Common myeloid progenitor, CD34-positive (primary cell): ENCODE results near the gene PTPRG.

ENCODE experiments used
- CTCF ChIA-PET: fragments of 350-600 bp; sonication (Branson Sonifier 250); formaldehyde crosslinking; loops from one replicate; lab custom pipeline; 2021; ENCODE audit warnings: antibody characterized with exemption; lab: Charles Lee
- POLR2A ChIA-PET: fragments of 350-600 bp; sonication (Branson Sonifier 250); formaldehyde crosslinking; loops from one replicate; lab custom pipeline; 2021; ENCODE audit warnings: antibody characterized with exemption; lab: Charles Lee
- DNase-seq, 3 donors: peaks; one replicate each; pipeline versions ENCODE4 v3.0.0 to v3.0.0-alpha.2; 2013
- H3K27ac ChIP-seq, 2 experiments: 1 replicate in 1 of 2; 2 replicates in 1 of 2; pipeline ENCODE4 v1.7.0; 2013; ENCODE audit warnings: inconsistent platforms in 2 of 2, low read length in 2 of 2, mild to moderate bottlenecking in 2 of 2, low read depth in 1 of 2, moderate library complexity in 1 of 2; ENCODE audit not compliant: severe bottlenecking in 2 of 2, insufficient read depth in 1 of 2, poor library complexity in 1 of 2
- H3K27me3 ChIP-seq, 5 experiments: replicated peaks in 2 of 5; 1 replicate in 3 of 5; 2 replicates in 2 of 5; pipeline versions ENCODE4 v1.6.1 to v1.7.0; 2013; ENCODE audit warnings: low read length in 4 of 5, mild to moderate bottlenecking in 2 of 5, moderate library complexity in 2 of 5, inconsistent platforms in 1 of 5; ENCODE audit not compliant: insufficient read depth in 5 of 5, control insufficient read depth in 4 of 5
- H3K36me3 ChIP-seq, 4 experiments: 1 replicate in 2 of 4; 2 replicates in 2 of 4; pipeline versions ENCODE4 v1.6.1 to v1.7.0; 2013; ENCODE audit warnings: low read length in 3 of 4, control low read depth in 1 of 4, mild to moderate bottlenecking in 1 of 4; ENCODE audit not compliant: control insufficient read depth in 4 of 4, insufficient read depth in 4 of 4
- H3K4me1 ChIP-seq, 4 experiments: 1 replicate in 3 of 4; 2 replicates in 1 of 4; pipeline versions ENCODE4 v1.6.1 to v1.7.1; 2013; ENCODE audit warnings: low read length in 3 of 4, mild to moderate bottlenecking in 3 of 4, control low read depth in 1 of 4, inconsistent platforms in 1 of 4, moderate library complexity in 1 of 4; ENCODE audit not compliant: control insufficient read depth in 4 of 4, insufficient read depth in 4 of 4; ENCODE audit errors: control extremely low read depth in 1 of 4
- H3K4me3 ChIP-seq, 7 experiments: 1 replicate in 4 of 7; 2 replicates in 3 of 7; pipeline versions ENCODE4 v1.5.1 to v1.7.0; 2013; ENCODE audit warnings: mild to moderate bottlenecking in 7 of 7, low read length in 6 of 7, moderate library complexity in 6 of 7, inconsistent platforms in 2 of 7, low read depth in 2 of 7, control low read depth in 1 of 7; ENCODE audit not compliant: insufficient read depth in 4 of 7, control insufficient read depth in 1 of 7; ENCODE audit errors: extremely low read depth in 1 of 7
- H3K9me3 ChIP-seq, 5 experiments: 1 replicate in 4 of 5; 2 replicates in 1 of 5; pipeline versions ENCODE4 v1.6.1 to v1.7.1; 2013; ENCODE audit warnings: low read length in 4 of 5, mild to moderate bottlenecking in 2 of 5, inconsistent platforms in 1 of 5, low read depth in 1 of 5, moderate library complexity in 1 of 5; ENCODE audit not compliant: control insufficient read depth in 4 of 5, insufficient read depth in 2 of 5; ENCODE audit errors: control extremely low read depth in 1 of 5
- WGBS: methylation state at CpG from one replicate; pipeline ENCODE4 v1.1.5; 2013; ENCODE audit not compliant: insufficient coverage; 5-methylcytosine and 5-hydroxymethylcytosine counted together

PTPRG gene

DNA sequence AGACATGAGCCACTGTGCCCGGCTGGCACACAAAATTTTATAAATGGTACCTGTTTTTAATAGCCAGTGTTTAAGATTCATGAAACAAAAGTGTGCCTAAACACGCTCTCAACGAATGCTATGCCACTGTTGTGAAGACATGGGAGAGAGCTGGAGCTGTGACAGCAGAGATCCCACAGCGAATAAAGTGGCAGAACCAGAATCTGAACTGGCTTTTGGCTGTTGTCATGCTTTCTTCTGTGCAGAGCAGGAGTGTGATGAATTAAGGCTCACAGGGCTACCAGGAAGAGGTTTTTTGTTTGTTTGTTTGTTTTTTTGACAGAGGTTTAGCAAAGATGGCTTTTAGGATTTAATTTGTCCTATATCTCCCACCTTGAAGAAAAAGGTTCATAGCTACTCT is 14.5 kb downstream of the PTPRG start:
- 94% methylated on average over 4 of the region's 4 CpGs for WGBS
- ChIA-PET CTCF (no interaction called here), POLR2A (no interaction called here)
- H3K9me3 ChIP-seq: peaks cover 0 to 3% (median 0%) of the 10 kb centered on the region in 5 experiments
- no peak overlapping the region for H3K4me3 ChIP-seq
- H3K27ac ChIP-seq: no peak overlapping the region
- no peaks in the 10 kb centered on the region for H3K4me1 ChIP-seq
- DNase-seq: no peak
- H3K27me3 ChIP-seq: peaks cover 0 to 23% (median 7%) of the 10 kb centered on the region in 5 experiments
- no peaks in the 10 kb centered on the region for H3K36me3 ChIP-seq

DNA sequence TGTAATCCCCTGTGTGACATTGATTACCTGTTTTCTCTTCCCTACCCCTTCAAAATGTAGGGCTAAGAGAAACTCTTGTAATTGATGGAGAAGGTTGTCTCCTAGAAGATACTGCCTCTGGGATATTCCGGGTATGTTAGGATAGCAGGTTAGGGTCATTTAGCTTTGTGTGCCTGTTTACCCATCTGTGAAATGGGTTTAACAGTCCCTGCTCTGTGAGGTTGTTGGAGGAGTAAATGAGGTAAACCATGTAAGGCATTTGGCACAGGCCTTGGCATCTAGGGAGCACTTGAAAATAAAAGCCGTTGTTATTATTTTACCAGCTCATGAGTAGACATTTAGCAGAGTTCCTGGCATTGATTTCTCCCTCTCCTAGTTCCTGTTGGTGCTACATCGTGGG is 16.4 kb downstream of the PTPRG start:
- Histone ChIP-seq H3K4me1 (no peaks in the 10 kb centered on the region), H3K9me3 (peaks cover 0 to 3% (median 0%) of the 10 kb centered on the region in 5 experiments), H3K27me3 (peaks cover 0 to 16% (median 7%) of the 10 kb centered on the region in 5 experiments), H3K36me3 (no peaks in the 10 kb centered on the region), H3K27ac (no peak overlapping the region), H3K4me3 (no peak overlapping the region)
- CTCF ChIA-PET: interaction anchor here (1.3 kb wide), 1 partner anchor 12 kb away, joined by 4 read pairs; no protein-coding TSS in a partner anchor
- no peak for DNase-seq
- 82% methylated on average over 3 of the region's 3 CpGs for WGBS
- POLR2A ChIA-PET: no interaction called here

DNA sequence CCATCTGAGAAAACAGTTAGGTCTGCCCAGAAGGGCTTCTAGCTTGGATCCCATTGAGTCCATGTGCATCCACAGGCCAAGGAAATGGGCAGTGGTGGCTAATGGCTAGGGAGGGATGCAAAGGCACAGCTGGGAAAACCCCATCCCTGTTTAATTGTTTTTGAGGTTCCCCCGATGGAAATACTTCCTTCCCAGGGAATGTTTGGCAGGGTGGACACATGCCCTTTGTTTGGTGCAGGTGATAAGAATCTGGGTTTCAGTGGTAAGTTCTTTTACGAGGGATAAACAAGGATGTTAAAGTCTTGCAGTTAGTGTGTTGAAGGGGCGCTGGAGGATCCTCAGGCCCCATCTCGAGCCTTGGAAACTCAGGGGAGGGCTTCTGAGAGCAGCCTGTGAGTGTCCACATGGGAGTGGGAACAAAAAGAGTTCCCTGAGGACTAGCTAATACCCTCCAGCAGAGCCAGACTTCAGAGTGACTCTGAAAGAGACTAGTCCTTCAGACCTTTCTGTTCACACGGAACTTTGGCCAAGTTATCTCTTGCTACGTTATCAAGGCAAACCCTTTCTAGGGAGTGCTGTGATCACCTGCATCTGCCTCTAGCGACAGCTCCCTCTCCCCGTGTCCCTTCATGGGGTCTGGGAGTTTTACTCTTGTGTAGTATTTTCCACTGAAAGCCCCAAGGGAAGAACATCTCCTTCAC is 17.4 kb downstream of the PTPRG start:
- Histone ChIP-seq H3K36me3 (no peaks in the 10 kb centered on the region), H3K27ac (no peak overlapping the region), H3K27me3 (peaks cover 0 to 15% (median 7%) of the 10 kb centered on the region in 5 experiments), H3K4me1 (no peaks in the 10 kb centered on the region), H3K9me3 (peaks cover 0 to 3% (median 0%) of the 10 kb centered on the region in 5 experiments), H3K4me3 (no peak overlapping the region)
- CTCF ChIA-PET: interaction anchor here (1.3 kb wide), 1 partner anchor 13 kb away, joined by 4 read pairs; no protein-coding TSS in a partner anchor
- WGBS: 83% methylated on average over 7 of the region's 8 CpGs
- POLR2A ChIA-PET: no interaction called here
- no peak for DNase-seq

DNA sequence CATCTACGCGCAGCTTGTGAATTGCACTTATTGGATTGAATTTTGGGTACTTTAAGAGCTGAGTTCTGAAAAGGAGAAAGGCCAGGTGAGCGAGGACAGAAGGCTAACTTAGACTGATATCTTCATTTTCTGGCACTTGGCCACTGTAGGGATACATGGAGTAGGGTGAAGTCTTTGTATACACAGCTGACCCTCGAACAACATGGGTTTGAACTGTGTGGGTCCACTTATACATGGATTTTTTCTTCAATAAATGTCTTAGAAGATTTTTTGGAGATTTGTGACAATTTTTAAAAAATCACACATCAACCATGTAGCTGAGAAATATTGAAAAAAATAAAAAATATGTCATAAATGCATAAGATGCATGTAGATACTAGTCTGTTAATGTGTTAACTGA is 18.3 kb downstream of the PTPRG start:
- no peak for DNase-seq
- H3K27me3 ChIP-seq: peaks cover 0 to 14% (median 7%) of the 10 kb centered on the region in 5 experiments
- H3K27ac ChIP-seq: no peak overlapping the region
- no peaks in the 10 kb centered on the region for H3K4me1 ChIP-seq
- no peak overlapping the region for H3K4me3 ChIP-seq
- WGBS: 100% methylated on average over 3 of the region's 4 CpGs
- no peaks in the 10 kb centered on the region for H3K36me3 ChIP-seq
- POLR2A ChIA-PET: no interaction called here
- peaks cover 0 to 2% (median 0%) of the 10 kb centered on the region in 5 experiments for H3K9me3 ChIP-seq
- CTCF ChIA-PET: no interaction called here

DNA sequence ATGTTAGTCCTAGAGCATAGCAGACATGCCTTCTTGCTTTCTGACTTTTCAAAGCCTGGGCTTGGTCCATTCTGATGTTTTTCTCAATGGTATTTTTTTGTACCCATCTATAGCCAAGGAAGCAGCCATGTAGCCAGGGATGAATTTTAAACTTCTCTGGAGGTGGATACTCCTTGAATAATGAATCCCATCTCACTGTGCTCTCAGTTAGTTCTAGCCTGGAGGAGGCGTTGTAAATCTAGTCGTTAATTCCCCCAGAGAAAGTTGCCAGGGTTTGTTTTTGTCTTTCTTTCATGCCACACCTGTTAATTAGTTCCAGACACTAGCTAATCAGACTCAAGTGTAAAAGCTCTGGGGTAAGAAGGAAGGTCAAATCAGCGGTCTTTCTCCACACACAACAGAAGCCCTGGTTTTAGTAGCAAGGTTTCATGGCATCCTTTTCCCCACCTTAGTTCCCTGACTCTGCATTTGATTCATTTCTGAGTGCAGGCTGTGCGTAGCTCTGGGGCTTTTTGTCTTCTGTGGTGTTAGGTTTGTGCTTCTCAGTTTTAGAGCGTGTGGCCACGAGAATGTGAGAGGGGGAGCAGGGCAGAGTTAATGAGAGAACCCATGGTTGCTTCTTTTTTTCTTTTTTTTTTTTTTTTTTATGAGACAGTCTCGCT is 19.7 kb downstream of the PTPRG start:
- no peak overlapping the region for H3K27ac ChIP-seq
- POLR2A ChIA-PET: no interaction called here
- no peaks in the 10 kb centered on the region for H3K4me1 ChIP-seq
- no peaks in the 10 kb centered on the region for H3K36me3 ChIP-seq
- H3K27me3 ChIP-seq: peaks cover 0 to 11% (median 3%) of the 10 kb centered on the region in 5 experiments
- no peak overlapping the region for H3K4me3 ChIP-seq
- no peaks in the 10 kb centered on the region for H3K9me3 ChIP-seq
- DNase-seq: no peak
- 73% methylated on average over 3 of the region's 7 CpGs for WGBS
- CTCF ChIA-PET: no interaction called here

DNA sequence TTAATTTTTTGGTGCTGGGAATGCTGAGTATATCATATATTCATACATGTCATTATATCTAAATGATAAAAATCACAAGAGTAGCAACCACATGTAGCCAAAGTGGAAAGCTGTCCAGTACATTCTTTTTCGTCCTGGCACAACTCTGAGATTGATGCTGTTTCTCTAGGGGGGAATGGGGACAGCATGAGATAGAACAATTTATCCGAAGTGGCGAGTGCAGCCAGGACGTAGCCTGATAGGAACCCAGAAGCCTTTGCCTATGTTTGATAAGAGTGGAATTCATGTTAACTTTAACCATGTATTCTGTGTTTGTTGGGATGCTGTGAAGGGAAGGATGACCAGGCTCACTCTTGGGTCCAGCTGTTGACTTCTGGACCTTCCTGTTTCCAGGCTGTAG is 20.9 kb downstream of the PTPRG start:
- Histone ChIP-seq H3K27me3 (peaks cover 0 to 11% (median 6%) of the 10 kb centered on the region in 5 experiments), H3K9me3 (no peaks in the 10 kb centered on the region), H3K36me3 (no peaks in the 10 kb centered on the region), H3K27ac (no peak overlapping the region), H3K4me1 (no peaks in the 10 kb centered on the region), H3K4me3 (no peak overlapping the region)
- CTCF ChIA-PET: interaction anchor here (1.3 kb wide), 1 partner anchor 9 kb away, joined by 4 read pairs; no protein-coding TSS in a partner anchor
- no peak for DNase-seq
- WGBS: 100% methylated on average over 3 of the region's 4 CpGs
- POLR2A ChIA-PET: no interaction called here

DNA sequence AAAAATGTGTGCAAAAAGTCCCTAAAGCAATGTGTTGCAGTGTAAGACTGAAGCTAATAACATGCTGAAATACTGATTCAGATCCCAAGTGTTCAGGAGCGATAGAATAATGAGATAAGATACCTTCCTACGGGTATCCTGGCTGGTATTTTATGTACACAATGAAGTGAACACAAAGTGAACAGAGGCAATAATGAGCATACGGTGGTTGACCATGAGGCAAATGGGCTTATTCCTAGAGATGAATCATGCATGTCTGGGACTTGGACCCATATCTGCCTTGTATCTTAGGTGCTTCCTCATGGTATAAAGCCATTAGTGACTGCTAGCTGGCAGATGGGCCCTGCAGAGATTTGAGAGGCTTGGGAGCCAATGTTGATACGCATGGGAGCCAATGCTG is 21.5 kb downstream of the PTPRG start:
- 91% methylated on average over 4 of the region's 4 CpGs for WGBS
- DNase-seq: no peak
- H3K27me3 ChIP-seq: peaks cover 0 to 11% (median 3%) of the 10 kb centered on the region in 5 experiments
- no peaks in the 10 kb centered on the region for H3K36me3 ChIP-seq
- H3K4me1 ChIP-seq: no peaks in the 10 kb centered on the region
- POLR2A ChIA-PET: no interaction called here
- no peak overlapping the region for H3K4me3 ChIP-seq
- H3K27ac ChIP-seq: no peak overlapping the region
- H3K9me3 ChIP-seq: no peaks in the 10 kb centered on the region
- CTCF ChIA-PET: interaction anchor here (1.3 kb wide), 1 partner anchor 9 kb away, joined by 4 read pairs; no protein-coding TSS in a partner anchor
